ENCODE data around the gene SHISA4.

- TF ChIP-seq L3MBTL2 (conservative IDR thresholded peaks at IDR 0.05) = no peak
- TF ChIP-seq ELF4 (IDR thresholded peaks at IDR 0.05) = no peak
These were observed 14.0 kb upstream of the SHISA4 start for GRCh38 chr1:201874672-201875071.

Data from HEK293T (cell line).